ENCODE results near the gene CRYBA2. TPM values are rescaled to one million over a fixed set of nuclear protein-coding genes. Genes with fewer than 3 reads are reported as not detected.

Gene CRYBA2
- total RNA-seq, 1 donor, result 1.3 TPM

DNA sequence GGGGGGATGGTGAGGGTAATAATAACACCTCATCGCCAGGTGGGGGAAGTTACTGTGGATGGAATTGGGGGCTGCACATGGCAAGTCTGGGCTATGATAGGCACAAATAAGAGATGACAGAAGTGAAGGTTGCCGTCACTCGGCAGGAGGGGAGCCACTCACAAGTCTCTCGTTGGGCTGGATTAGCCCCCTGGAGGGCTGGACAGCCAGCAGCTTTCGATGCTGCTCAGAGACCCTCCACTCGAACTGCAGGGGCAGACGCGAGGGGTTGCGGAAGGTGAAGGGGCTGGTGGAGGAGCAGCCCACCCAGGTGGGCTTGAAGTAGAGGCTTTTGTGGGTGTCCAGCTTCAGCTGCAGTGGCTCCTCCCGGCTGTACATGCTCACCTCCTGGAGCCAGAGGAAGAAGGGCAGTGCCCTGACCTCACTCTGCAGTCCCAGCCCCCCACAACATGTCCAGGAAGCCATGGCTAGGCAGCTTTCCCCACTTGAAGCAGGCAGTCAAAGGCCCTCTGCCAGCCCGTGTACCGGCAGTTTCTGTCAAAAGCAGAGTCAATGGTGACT, 29.9 kb upstream of the CRYBA2 start:
- TF ChIP-seq, protein P1, sequence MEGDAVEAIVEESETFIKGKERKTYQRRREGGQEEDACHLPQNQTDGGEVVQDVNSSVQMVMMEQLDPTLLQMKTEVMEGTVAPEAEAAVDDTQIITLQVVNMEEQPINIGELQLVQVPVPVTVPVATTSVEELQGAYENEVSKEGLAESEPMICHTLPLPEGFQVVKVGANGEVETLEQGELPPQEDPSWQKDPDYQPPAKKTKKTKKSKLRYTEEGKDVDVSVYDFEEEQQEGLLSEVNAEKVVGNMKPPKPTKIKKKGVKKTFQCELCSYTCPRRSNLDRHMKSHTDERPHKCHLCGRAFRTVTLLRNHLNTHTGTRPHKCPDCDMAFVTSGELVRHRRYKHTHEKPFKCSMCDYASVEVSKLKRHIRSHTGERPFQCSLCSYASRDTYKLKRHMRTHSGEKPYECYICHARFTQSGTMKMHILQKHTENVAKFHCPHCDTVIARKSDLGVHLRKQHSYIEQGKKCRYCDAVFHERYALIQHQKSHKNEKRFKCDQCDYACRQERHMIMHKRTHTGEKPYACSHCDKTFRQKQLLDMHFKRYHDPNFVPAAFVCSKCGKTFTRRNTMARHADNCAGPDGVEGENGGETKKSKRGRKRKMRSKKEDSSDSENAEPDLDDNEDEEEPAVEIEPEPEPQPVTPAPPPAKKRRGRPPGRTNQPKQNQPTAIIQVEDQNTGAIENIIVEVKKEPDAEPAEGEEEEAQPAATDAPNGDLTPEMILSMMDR (IDR thresholded peaks at IDR 0.05; ENCODE audit: insufficient read depth, low read depth, low read length), result no peak
- no peak overlapping the region for H3K4me3 ChIP-seq (ENCODE audit: low read depth, low read length)

DNA sequence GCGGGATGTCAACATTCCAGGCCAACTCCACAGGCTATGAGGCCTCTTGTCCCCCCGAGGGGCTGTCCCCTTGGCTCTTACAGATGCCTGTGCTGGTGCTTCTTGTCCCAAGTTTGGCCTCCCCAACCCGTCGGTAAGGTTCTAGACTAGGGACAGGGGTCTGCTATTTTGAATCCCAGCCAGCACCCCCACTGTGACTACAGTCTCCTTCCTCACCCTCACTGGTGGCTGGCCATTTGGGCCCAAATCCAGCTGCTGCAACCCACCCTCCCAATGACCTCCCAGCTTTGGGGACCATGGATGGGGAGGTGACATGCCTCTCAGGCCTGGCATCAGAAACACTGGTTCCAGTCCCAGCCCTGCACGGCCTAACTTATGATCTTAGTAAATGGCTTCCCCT, 29.4 kb upstream of the CRYBA2 start:
- TF ChIP-seq, protein P1 (IDR thresholded peaks at IDR 0.05; ENCODE audit: insufficient read depth, low read depth, low read length), result no peak
- DNase-seq (ENCODE audit: low read depth), result no peak
- H3K4me3 ChIP-seq (ENCODE audit: low read depth, low read length), result no peak overlapping the region

More for the DNA sequence above, 29.9 kb upstream of the CRYBA2 start:
- no peak for DNase-seq (ENCODE audit: low read depth)

DNA sequence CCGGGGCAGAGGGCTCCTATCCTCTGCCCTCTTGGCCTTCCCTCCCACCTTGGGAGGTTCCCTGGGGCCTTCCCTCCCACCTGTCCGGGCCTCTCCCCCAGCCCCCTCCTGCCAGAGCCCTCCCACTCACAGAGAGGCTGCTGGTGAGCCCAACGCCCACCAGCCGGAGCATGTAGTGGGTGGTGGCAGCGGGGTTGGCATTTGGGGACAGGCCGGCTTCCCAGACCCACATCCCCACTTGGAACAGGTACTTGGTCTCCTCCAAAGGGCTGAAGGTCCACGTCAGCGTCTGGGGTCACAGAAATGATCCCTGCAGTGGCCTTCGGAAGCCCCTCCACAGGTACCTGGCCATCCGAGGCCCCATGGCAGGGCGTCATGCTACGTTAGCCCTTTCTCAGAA, 28.8 kb upstream of the CRYBA2 start:
- TF ChIP-seq, protein P1 (IDR thresholded peaks at IDR 0.05; ENCODE audit: insufficient read depth, low read depth, low read length), result no peak
- H3K4me3 ChIP-seq (ENCODE audit: low read depth, low read length), result no peak overlapping the region
- no peak for DNase-seq (ENCODE audit: low read depth)

DNA sequence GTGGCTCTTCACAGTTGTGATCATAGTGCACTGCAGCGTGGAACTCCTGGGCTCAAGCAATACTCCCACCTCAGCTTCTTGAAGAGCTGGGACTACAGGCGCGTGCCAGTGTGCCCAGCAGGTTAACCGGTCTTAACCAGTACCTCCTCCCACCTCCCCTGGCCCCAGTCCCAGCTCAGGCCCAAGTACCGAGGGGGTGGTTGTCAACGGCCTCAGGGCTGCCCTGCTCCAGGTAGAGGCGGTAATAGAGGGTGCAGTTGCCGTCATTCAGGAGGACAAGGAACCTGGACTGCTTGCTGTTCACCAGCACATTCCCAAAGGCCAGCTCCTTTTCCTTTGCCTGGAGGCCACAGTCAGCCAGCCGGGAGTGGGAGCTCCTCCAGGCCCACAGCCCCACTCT, 28.4 kb upstream of the CRYBA2 start:
- no peak for DNase-seq (ENCODE audit: low read depth)

DNA sequence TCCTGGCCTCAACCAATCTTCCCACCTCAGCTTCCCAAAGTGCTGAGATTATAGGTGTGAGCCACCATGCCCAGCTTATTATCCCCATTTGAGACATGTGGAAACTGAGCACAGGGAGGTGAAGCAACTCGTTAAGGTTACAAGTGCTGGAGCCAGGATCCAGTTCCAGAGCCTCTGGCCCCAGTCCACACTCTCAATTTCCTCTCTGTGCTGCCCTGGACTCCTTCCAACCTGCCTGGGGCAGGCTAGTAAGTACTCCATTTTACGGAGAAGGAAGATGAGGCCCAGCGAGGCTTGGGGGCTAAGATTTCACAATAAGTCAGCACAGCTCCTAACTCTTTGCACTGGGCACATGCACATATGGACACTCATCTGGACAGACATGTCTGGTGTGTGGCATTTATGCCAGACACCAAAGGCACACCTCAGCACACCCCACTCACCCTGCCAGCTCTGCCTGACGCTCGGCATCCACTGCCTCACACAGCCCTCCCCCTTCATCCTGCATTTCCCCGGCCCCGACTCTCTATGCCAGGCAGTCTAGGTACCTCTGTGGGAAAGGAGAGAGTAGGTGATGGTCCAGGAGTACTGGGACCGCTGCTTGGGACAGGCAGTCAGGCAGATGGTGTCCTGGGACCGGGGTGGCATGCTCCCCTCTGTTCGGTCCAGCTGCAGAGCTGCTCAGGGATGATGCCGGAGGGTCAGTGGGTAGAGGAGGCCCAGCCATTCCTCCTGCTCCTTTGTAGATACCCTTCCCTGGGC, 27.6 kb upstream of the CRYBA2 start:
- no peak for DNase-seq (ENCODE audit: low read depth)
- TF ChIP-seq, protein P1 (IDR thresholded peaks at IDR 0.05; ENCODE audit: insufficient read depth, low read depth, low read length), result no peak
- H3K4me3 ChIP-seq (ENCODE audit: low read depth, low read length), result no peak overlapping the region

More for the DNA sequence above, 28.4 kb upstream of the CRYBA2 start:
- no peak overlapping the region for H3K4me3 ChIP-seq (ENCODE audit: low read depth, low read length)
- TF ChIP-seq, protein P1 (IDR thresholded peaks at IDR 0.05; ENCODE audit: insufficient read depth, low read depth, low read length), result no peak

DNA sequence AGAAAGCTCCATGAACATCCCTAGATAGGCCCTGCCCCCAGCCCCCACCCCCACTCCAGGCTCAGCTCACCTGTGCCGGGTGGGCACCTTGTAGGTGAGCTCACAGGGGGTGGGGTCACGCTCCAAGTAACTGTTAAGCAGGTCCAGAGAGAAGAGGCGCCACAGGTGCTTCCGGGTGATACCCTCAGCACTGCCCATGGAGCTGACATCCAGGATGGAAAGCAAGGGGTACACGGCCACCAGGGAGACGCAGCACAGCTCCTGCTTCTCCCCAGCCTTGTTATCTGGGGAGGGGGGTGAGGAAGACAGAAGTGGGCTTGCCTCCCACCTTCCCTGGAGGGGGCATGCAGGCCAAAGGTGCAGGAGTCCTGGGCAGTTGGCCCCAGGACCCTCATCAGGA, 26.2 kb upstream of the CRYBA2 start:
- no peak for DNase-seq (ENCODE audit: low read depth)
- no peak overlapping the region for H3K4me3 ChIP-seq (ENCODE audit: low read depth, low read length)
- TF ChIP-seq, protein P1 (IDR thresholded peaks at IDR 0.05; ENCODE audit: insufficient read depth, low read depth, low read length), result no peak
